Fibroblast of skin of scalp (primary cell): ENCODE data around the gene CNTNAP5.

ENCODE experiments used
- DNase-seq: peaks from one replicate; pipeline ENCODE4 v3.0.0-alpha.2; 2013

CNTNAP5 gene

DNA sequence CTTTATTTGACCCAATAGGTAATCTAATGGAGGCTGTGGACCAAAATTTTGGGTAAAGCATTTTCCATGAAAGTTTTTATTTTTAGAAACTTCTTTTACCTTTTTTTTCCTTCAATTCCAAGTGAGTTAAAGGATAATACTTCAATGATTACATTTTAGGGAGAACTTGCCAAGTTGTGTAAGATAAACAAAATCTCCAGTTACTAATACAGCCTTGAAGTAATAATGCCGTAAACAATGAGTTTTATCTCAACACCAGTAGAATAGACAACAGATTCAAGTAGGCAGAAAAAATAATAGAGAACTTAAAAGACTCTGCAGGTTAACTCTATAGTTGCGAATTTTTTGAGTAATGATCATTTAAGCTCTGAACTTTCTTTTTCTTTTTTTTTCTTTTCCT is 807.4 kb downstream of the CNTNAP5 start:
- DNase-seq, result no peak

DNA sequence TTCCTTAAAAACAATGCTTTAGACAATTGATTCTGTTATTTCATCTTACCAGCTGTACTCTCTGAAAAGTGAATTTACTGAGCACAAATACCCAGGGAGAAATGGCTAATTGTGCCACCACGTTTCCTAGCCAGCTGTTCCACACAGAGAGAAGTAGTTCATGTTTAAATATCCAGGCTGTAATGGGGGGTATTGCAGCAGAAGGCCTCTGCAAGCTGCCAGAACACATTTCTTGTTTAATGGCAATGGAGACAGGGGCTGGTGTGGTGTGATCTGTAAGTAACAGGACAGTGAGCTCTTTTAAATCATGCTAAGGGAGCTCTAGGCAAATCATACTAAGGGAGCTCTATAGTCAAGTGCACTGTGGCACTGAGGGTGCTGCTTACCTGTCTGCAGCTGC is 809.2 kb downstream of the CNTNAP5 start:
- DNase-seq, result no peak

- no peak for DNase-seq
These were observed 810.2 kb downstream of the CNTNAP5 start for GRCh38 chr2:124835331-124835730.

DNA sequence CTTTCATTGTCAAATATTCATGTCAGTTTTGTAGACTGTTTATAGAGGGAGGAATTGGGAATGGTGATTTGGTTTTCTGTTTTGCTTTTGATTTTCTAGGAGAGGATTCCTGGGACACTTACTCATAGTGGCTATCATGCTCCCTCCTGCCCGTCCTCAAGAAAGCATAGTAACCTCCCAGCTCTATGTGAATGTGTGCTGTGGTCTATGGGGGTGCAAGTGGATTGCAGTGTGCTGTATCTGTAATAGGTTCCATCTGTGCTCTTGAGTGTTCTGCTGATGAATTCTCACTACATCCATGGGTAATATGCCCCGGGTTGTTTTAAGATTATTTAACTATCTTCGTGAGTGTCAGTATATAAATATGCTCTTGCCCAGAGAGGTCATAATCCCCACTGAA is 811.3 kb downstream of the CNTNAP5 start:
- DNase-seq, result peak; percentile 74

DNA sequence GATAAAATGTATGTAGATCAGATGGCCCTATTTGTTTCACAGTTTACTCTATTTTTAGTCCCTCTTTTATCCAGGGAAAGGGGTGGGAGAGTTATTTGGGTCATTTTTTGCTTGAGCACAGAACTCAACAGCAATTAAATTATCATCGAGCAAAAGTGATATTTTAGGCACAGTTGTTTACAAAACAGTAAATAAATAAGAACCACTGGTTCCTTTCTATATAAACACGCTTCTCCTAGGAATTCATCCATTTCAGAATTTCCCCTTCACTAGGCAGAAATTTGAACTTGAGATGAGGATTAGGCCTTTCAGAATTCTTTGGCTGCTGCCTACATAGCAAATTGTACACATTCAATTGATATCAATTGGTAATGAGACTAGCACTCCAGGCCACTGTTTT is 812.4 kb downstream of the CNTNAP5 start:
- DNase-seq, result no peak

GRCh38 chr2:124838406-124838805 is 813.3 kb downstream of the CNTNAP5 start:
- DNase-seq, result no peak

DNA sequence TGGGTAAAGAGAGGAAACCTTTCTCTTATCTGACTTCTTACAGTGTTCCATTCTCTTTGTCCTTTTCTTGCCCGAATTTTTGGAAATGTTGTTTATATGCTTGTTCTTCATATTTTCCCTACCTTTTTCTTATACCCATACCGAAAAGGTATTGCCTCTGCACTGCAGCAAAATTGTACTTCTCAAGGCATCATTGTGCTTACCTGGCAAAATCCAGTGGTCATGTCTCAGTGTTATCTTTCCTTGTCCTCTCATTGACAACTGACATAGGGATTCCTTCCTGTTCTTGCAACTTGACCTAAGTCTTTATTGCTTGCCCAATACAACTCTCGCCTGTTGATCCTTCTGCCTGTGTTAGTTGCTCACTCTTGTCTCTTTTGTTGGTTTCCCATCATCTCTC is 842.2 kb downstream of the CNTNAP5 start:
- DNase-seq, result no peak

GRCh38 chr2:124874219-124874618 is 849.1 kb downstream of the CNTNAP5 start:
- peak; percentile 2 for DNase-seq

- no peak for DNase-seq
These were observed 849.6 kb downstream of the CNTNAP5 start for GRCh38 chr2:124874676-124875075.

DNA sequence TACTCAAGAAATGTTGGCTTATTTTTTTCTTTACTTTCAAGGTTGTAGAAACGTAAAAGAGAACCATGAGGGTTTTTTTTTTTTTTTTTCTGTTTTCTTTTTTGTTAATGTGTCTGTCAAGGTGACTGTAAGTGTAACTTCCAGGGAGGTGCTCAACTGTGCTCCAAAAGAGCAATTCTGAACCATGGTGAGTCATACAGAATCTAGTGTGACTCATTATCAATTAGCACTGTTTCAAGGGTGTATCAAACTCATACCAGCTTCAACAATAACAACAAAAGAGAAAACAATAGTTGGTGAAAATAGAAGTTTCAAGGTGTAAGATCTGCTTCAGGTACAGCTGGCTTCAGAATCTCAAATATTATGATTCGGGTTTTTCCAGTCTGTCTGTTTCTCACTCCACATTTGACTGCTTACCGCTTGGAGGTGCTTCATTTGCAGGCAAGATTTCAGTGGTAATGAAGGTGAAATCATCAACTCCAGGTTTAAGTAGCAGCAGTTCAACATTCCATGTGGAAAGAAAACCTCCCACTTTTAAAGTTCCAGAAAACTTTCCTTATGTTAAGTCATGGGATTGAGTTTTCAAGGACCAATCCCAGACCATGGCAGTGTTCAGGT is 850.6 kb downstream of the CNTNAP5 start:
- no peak for DNase-seq

- DNase-seq, result peak; percentile 42
These were observed 852.1 kb downstream of the CNTNAP5 start for GRCh38 chr2:124877141-124877577.

GRCh38 chr2:124879640-124880039 is 854.6 kb downstream of the CNTNAP5 start:
- no peak for DNase-seq

DNA sequence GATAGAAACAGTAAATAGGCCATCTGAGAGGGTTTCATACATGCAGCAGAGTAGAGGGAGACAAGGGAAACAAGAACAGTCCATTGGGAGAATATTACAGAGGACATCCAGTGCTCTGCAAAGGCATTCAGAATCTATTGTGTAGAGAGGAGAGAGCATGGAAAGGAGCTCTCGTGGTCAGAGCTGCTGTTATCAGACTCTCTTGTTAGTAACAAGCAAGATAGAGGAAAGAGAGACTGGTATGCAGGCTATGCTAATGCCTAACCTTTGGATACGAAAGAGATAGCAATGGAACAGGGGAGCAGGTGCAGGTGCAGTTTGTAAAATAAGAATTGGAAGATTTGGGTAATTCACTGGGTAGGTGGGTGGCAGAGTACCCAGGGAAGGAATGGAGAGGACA is 855.9 kb downstream of the CNTNAP5 start:
- no peak for DNase-seq

- no peak for DNase-seq
These were observed 857.3 kb downstream of the CNTNAP5 start for GRCh38 chr2:124882423-124882822.

DNA sequence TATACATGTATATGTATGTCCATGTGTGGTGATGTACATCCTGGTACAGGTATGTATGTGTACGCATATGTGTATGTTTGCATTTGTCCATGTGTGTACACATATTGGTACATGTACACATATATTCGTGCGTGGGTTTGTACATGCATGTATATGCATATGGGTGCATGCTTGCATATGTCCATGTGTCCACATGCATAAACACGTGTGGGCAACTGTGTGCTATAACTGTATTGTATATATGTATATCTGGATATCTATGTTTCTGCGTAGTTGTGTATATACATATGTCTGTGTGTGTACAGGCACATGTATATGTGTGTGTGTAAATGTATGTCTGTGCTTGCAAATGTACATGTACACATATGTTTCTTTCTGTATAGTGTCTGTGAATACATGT is 858.5 kb downstream of the CNTNAP5 start:
- no peak for DNase-seq

- DNase-seq, result peak; percentile 4
These were observed 859.2 kb downstream of the CNTNAP5 start for GRCh38 chr2:124884315-124884714.

DNA sequence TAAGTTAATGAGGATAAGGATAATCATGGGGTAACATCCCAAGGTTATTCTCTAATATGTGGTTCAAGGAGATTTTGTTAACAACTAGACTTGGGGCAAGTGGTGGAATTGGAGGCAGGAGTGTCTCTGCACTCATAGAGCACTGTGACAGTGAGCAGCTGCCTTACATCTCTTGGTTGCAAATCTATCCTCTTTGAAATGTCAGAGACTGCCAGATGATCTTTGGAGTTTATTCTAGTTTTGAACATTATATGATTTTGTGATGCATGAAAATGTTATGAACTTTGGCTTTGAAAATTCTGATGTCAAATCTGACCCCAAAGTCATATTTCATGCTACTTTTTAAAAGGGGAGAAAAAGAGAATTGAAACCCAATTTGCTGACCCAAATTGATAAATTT is 861.1 kb downstream of the CNTNAP5 start:
- no peak for DNase-seq

DNA sequence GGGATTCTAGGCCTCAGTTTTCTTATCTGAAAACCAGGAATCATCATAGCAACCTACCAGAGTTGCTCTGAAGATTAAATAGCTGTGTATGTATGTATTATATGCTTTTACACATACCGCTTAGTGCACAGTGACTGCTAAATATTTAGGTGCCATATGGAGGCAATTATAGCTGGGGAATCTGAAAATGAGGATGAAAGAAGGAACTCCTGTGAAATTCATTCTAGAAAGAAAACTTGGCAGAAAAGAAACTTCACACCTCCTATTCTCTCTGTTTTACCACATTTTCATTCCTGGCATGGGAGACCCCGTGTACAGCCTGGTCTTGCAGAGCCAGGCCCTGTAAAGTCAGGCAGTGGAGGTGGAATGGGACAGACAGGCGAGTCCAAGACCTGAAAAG is 862.4 kb downstream of the CNTNAP5 start:
- DNase-seq, result no peak

GRCh38 chr2:124888431-124888830 is 863.3 kb downstream of the CNTNAP5 start:
- no peak for DNase-seq

DNA sequence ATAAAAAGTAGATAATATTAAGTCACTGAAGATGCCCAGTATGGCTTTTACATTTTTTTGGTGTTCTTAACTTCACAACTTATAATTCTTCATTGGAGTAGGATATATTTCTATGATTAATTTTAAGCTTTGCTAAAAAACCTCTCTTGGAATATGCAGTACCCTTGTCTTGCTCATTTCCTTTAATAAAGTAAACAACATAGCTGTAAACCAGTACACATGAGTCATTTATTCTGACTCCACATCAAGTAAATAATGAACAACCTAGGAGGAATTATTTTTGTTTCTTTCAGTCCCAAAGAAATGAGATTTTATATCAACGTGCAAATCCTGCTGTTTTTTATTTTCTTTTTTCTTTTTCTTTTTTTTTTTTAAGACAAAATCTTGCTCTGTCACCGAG is 869.1 kb downstream of the CNTNAP5 start:
- no peak for DNase-seq

DNA sequence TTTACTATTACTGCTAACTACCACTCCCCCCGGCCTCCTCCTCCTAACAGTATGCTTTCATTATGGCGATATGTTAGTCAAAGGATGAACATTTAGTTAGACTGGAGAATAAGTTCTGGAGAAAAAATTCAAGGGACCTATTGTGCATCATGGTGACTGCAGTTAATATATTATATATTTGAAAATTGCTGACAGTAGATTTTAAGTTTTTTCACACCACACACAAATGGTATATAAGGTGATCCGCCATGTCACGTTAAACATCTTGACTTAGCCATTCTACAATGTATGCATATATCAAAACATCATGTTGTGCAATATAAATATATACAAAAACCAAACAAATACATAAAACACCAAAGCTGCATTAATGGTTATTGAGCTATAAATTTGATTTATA is 873.7 kb downstream of the CNTNAP5 start:
- no peak for DNase-seq

DNA sequence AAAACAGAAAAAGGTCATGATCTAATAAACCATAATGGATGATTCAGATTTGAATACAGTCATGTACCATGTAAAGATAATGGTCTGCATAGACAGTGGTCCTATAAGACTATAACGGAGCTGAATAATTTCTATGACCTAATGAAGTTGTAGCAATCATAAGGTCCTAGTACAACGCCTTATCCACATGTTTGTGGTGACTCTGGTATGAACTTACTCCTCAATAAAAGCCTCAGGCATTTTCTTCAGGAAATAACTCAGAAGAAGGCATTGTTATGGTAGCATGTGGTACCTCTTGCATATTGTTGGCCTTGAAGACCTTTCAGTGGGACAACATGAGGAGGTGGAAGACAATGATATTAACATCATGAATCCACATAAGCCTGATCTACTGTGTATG is 883.3 kb downstream of the CNTNAP5 start:
- DNase-seq, result no peak

DNA sequence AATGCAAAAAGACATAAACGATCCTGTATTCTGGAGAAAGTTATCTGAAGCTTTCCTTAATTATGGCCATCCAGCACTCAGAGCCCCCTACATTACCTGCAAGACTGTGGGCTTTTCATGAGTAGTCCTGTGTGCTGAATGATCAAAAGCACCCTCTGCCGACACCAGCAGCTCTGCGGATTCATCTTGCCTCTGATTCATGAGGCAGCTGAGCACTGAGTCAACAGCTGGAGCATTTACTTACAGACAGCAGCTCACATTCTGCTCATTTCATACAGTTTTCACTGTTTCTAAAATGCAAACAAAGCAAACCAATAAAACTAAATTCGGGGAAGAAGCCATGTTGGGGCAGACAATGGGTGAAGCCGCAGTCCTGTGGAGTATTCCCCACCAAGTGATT is 886.5 kb downstream of the CNTNAP5 start:
- DNase-seq, result no peak

DNA sequence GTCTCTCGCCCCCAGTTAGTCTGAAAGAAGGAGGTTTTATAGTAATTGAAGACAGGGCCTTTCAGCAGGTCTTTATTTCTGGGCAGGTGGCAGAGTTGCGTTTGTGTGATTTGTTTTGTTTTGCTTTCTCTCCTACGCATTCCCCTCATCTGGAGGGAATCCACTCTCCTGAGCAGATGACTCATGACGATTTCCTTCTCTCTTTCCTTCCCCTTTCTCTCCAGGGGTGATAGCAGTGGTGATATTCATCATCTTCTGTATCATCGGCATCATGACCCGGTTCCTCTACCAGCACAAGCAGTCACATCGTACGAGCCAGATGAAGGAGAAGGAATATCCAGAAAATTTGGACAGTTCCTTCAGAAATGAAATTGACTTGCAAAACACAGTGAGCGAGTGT is 888.8 kb downstream of the CNTNAP5 start:
- no peak for DNase-seq

GRCh38 chr2:124915567-124915966 is 890.5 kb downstream of the CNTNAP5 start:
- DNase-seq, result no peak
